Urinary bladder (tissue), 4 donors: ENCODE data around the gene ACBD4. TPM values are rescaled to one million over a fixed set of nuclear protein-coding genes. Genes with fewer than 3 reads are reported as not detected.
A peak's percentile ranks its signal among the peaks of the same experiment; 100 is the strongest.

Experiments used
- DNase-seq: peaks from one replicate; pipeline ENCODE4 v3.0.0-alpha.2; 2015; ENCODE audit errors: extremely low spot score
- H3K27ac ChIP-seq: one replicate; pipeline ENCODE4 v1.5.1; 2013; ENCODE audit warnings: low read depth, mild to moderate bottlenecking, moderate library complexity
- H3K36me3 ChIP-seq: one replicate; pipeline ENCODE4 v1.6.1; 2013; ENCODE audit warnings: mild to moderate bottlenecking, moderate library complexity; ENCODE audit not compliant: insufficient read depth
- H3K4me1 ChIP-seq: one replicate; pipeline ENCODE4 v1.6.1; 2013; ENCODE audit warnings: mild to moderate bottlenecking, moderate library complexity; ENCODE audit not compliant: insufficient read depth
- H3K4me3 ChIP-seq: one replicate; pipeline ENCODE4 v1.5.1; 2013; ENCODE audit warnings: low read depth, low read length
- WGBS: extraction: QIAGEN DNeasy Blood & Tissue Kit; methylation state at CpG from one replicate; pipeline ENCODE4 v1.1.7; 2013; 5-methylcytosine and 5-hydroxymethylcytosine counted together
- polyA plus RNA-seq: library from polyadenylated mRNA; stranded (reverse); fragments of 200-250 nt; gene quantifications from one replicate; pipeline ENCODE4 v1.2.3, GENCODE V29; 2013
- small RNA-seq: library from RNA; depleted of rRNA; stranded (forward); fragments of <200 nt; gene quantifications from one replicate; pipeline ENCODE3, GENCODE V24; 2014
- total RNA-seq: library from RNA; depleted of rRNA; stranded (reverse); fragments of >200 nt; gene quantifications from one replicate; pipeline ENCODE4 v1.2.3, GENCODE V29; 2014
- donor health status: healthy with polysubstance abuse.
- donor health status: healthy.

ACBD4 gene
- total and polyA plus RNA-seq, 2 donors = 4.5 to 18.2 TPM

DNA sequence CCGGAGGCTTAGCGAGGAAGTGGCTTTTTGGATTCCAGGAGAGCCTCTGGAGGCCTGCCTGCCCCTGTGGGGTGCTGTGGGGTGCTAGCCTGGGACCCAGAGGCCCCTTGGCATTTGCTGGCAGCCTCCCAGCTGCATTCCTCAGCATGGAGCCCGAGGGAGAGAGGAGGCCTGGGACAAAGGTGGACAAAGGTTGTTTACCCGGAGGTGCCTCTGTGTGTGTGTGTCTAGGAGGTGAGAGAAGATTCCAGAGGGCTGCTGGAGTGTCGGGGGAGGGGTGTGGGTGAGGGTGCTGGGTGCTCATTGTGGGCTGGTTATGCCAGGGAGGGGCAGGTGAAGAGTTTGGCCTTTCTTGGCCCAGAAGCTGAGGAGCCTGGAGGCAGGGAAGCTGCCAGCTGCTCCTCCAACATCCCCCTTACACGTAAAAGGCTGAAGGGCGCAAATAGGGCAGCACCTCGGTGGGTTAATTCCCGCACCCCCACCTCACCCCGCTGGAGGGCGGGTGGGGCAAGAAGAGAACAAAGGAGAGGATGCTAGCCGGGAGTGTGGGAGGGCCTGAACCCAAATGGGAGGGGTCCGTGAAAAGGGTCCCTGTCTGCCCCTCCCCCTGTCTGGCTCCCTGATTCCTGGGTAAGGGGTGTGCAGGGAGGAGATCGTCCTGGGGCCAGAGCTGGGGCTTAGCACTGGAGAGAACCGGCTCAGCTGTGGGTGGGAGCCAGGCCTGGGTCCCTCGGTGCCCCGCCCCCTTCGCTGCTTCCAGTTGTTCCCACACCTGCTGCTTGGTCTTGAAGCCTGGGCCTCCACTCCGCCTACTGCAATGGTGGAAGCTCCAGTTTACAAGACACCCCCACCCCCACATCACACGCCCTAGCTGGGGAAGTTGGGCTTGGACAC is 36.1 kb downstream of the ACBD4 start:
- Histone ChIP-seq H3K27ac (peak overlapping the region; percentile 94), H3K4me1 (no peaks in the 10 kb centered on the region), H3K36me3 (no peaks in the 10 kb centered on the region), H3K4me3 (peak overlapping the region; percentile 20)
- DNase-seq = no peak
- WGBS = 24% methylated on average over 20 of the region's 20 CpGs

DNA sequence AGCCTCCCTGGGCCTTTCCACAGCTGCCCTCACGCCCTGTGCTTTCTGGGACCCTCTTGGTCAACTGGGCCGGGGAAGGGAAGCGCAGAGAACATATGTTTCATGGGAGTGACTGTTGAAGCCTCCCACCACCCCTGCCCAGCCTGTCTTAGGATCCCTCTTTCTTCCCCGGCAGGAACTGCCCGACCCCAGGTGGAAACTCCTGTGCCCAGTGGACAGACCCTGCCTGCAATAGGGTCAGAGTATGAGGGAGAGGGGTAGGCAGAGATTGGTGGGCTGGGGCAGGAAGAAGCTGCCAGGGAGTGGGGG is 36.7 kb downstream of the ACBD4 start:
- H3K36me3 ChIP-seq = no peaks in the 10 kb centered on the region
- no peak for DNase-seq
- no peaks in the 10 kb centered on the region for H3K4me1 ChIP-seq
- 55% methylated on average over 5 of the region's 5 CpGs for WGBS
- no peak overlapping the region for H3K4me3 ChIP-seq
- H3K27ac ChIP-seq = peak overlapping the region; percentile 94

DNA sequence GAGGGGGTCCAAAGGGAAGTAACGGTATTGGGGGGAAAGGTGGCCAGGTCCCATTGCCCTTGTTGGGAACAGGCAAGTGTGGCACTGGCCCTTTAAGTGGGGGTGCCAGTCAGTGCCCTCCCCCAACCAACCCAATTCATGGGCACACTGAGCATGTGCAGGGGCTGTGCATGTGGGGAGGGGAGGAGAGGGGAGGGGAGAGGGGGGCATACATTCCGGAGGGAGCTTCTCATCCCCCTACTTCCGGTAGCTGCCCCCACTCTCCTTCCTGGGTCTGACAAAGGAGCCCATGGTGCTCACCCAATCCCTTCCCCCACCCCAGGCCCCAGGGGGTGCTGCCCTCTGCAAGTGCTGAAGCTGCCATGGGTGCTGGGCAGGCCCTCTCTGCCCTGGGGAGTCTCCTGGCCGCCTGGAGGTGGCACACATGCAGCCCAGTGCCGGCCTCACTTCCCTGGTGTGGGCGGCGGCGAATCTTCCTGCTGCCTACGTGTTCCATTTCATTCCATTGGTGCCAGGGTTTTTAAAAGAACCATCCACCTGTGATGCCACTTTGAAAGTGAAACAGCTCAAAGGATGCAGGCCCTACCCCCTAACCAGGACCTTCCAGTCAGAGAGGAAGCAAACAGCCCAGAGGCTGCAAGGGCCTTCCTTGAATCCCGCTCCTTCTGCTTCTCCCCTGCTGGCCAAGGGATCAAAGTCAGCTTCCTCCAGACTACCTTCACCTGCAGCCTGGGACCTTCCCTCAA is 37.2 kb downstream of the ACBD4 start:
- no peaks in the 10 kb centered on the region for H3K4me1 ChIP-seq
- WGBS = 33% methylated on average over 10 of the region's 10 CpGs
- H3K36me3 ChIP-seq = no peaks in the 10 kb centered on the region
- H3K4me3 ChIP-seq = no peak overlapping the region
- H3K27ac ChIP-seq = peak overlapping the region; percentile 94
- DNase-seq = no peak

DNA sequence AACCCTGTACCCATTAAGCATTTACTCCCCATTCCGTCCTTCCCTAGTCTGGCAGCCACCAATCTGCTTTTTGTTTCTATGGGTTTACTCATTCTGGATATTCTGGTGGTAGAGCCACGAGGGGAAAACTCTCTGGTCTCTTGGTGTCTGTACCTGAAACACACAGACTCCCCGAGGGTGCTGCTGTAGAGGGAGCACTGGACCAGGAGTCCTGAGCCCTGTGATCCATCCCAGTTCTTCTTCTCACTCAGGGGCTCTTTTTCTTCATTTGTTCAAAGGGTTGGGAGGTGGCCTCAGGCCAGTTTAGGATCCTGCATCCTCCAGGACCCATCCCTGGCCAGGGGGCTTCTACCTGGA is 40.2 kb downstream of the ACBD4 start:
- 74% methylated on average over 3 of the region's 3 CpGs for WGBS
- DNase-seq = no peak
- Histone ChIP-seq H3K36me3 (no peaks in the 10 kb centered on the region), H3K4me3 (no peak overlapping the region), H3K4me1 (no peaks in the 10 kb centered on the region), H3K27ac (no peak overlapping the region)

GRCh38 chr17:45177563-45177962 is 42.1 kb downstream of the ACBD4 start:
- Histone ChIP-seq H3K27ac (no peak overlapping the region), H3K4me3 (no peak overlapping the region), H3K4me1 (no peaks in the 10 kb centered on the region), H3K36me3 (no peaks in the 10 kb centered on the region)
- DNase-seq = no peak
- WGBS = 83% methylated on average over 7 of the region's 7 CpGs

GRCh38 chr17:45184144-45184543 is 48.7 kb downstream of the ACBD4 start:
- WGBS = 94% methylated on average over 5 of the region's 5 CpGs
- Histone ChIP-seq H3K27ac (no peak overlapping the region), H3K4me1 (no peaks in the 10 kb centered on the region), H3K4me3 (no peak overlapping the region), H3K36me3 (no peaks in the 10 kb centered on the region)
- DNase-seq = no peak

DNA sequence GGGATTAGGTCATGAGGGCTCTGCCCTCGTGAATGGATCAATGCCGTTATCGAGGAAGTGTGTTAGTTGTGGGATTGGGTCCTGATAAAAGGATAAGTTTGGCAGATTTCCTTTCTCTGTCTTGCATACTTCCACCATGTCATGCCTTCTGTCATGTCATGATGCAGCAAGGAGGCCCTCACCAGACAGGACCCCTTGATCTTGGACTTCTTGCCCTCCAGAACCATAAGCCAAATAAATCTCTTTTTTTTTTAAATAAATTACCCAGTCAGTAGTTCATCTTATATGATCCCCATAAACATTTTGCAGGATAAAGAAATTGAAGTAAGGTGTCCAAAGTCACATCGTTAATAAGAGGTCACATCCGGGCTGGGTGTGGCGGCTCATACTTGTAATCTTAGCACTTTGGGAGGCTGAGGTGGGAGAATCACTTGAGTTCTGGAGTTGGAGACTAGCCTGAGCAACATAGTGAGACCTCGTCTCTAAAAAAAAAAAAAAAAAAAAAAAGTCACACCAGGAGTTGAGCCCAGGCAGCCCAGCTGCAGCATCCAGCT is 51.4 kb downstream of the ACBD4 start:
- no peak for DNase-seq
- no peak overlapping the region for H3K4me3 ChIP-seq
- H3K36me3 ChIP-seq = no peaks in the 10 kb centered on the region
- WGBS = 50% methylated on average over 7 of the region's 7 CpGs
- H3K4me1 ChIP-seq = no peaks in the 10 kb centered on the region
- no peak overlapping the region for H3K27ac ChIP-seq

- no peak overlapping the region for H3K4me3 ChIP-seq
- H3K27ac ChIP-seq = no peak overlapping the region
- no peak for DNase-seq
- no peaks in the 10 kb centered on the region for H3K4me1 ChIP-seq
- no peaks in the 10 kb centered on the region for H3K36me3 ChIP-seq
- 78% methylated on average over 2 of the region's 2 CpGs for WGBS
These were observed 53.5 kb downstream of the ACBD4 start for GRCh38 chr17:45189009-45189408.

- 74% methylated on average over 11 of the region's 11 CpGs for WGBS
- no peak for DNase-seq
- Histone ChIP-seq H3K36me3 (no peaks in the 10 kb centered on the region), H3K4me1 (no peaks in the 10 kb centered on the region), H3K27ac (no peak overlapping the region), H3K4me3 (no peak overlapping the region)
These were observed 55.2 kb downstream of the ACBD4 start for GRCh38 chr17:45190503-45191255.

Small RNA genes within 50 kb of the gene (small RNA-seq; reads per million reads assigned to genes)
- 0.12 reads per million for gene MIR6784

Other genes with a start within 250 kb of the ACBD4 start
- 79.3 TPM for gene EFTUD2, start 236.2 kb upstream of the ACBD4 start, total RNA-seq
- 34.4 TPM for gene EFTUD2, start 236.2 kb upstream of the ACBD4 start, polyA plus RNA-seq
- 0.53 TPM for gene GFAP, start 220.2 kb upstream of the ACBD4 start, total RNA-seq
- gene GFAP, start 220.2 kb upstream of the ACBD4 start, polyA plus RNA-seq = 1.4 TPM
- 2.5 TPM for gene KIF18B, start 187.9 kb upstream of the ACBD4 start, total RNA-seq
- gene KIF18B, start 187.9 kb upstream of the ACBD4 start, polyA plus RNA-seq = 0.20 TPM
- 12.6 TPM for gene C1QL1, start 167.4 kb upstream of the ACBD4 start, total RNA-seq
- gene C1QL1, start 167.4 kb upstream of the ACBD4 start, polyA plus RNA-seq = 15.1 TPM
- 26.5 TPM for gene DCAKD, start 84.1 kb upstream of the ACBD4 start, total RNA-seq
- gene DCAKD, start 84.1 kb upstream of the ACBD4 start, polyA plus RNA-seq = 39.4 TPM
- gene NMT1, start 74.4 kb upstream of the ACBD4 start, total RNA-seq = 31.4 TPM
- gene NMT1, start 74.4 kb upstream of the ACBD4 start, polyA plus RNA-seq = 50.1 TPM
- gene PLCD3, start 3.2 kb upstream of the ACBD4 start, total RNA-seq = 18.1 TPM
- 84.1 TPM for gene PLCD3, start 3.2 kb upstream of the ACBD4 start, polyA plus RNA-seq
- gene HEXIM1, start 12.8 kb downstream of the ACBD4 start, total RNA-seq = 19.2 TPM
- 22.0 TPM for gene HEXIM1, start 12.8 kb downstream of the ACBD4 start, polyA plus RNA-seq
- gene HEXIM2, start 26.2 kb downstream of the ACBD4 start, total RNA-seq = 2.0 TPM
- gene HEXIM2, start 26.2 kb downstream of the ACBD4 start, polyA plus RNA-seq = 7.9 TPM
- gene FMNL1, start 86.2 kb downstream of the ACBD4 start, total RNA-seq = 3.1 TPM
- 10.8 TPM for gene FMNL1, start 86.2 kb downstream of the ACBD4 start, polyA plus RNA-seq
- gene SPATA32, start 126.4 kb downstream of the ACBD4 start, total RNA-seq = not detected
- not detected for gene SPATA32, start 126.4 kb downstream of the ACBD4 start, polyA plus RNA-seq
- 2.9 TPM for gene MAP3K14, start 181.3 kb downstream of the ACBD4 start, total RNA-seq
- 15.6 TPM for gene MAP3K14, start 181.3 kb downstream of the ACBD4 start, polyA plus RNA-seq